Ecto neural progenitor cell (in vitro differentiated cells): Measurements from ENCODE around the gene S1PR2.
A peak's percentile ranks its signal among the peaks of the same experiment; 100 is the strongest.
"Not testable (repeated sequence)": the region's sequence is repeated elsewhere in the genome, so short reads cannot be mapped to it uniquely, and the experiment has no call there.

Experiments
- DNase-seq: peaks from one replicate; pipeline ENCODE4 v3.0.0-alpha.2; 2018; ENCODE audit warnings: low spot score

Gene S1PR2

GRCh38 chr19:10224337-10224736 is 6.8 kb downstream of the S1PR2 start:
- no peak for DNase-seq

DNA sequence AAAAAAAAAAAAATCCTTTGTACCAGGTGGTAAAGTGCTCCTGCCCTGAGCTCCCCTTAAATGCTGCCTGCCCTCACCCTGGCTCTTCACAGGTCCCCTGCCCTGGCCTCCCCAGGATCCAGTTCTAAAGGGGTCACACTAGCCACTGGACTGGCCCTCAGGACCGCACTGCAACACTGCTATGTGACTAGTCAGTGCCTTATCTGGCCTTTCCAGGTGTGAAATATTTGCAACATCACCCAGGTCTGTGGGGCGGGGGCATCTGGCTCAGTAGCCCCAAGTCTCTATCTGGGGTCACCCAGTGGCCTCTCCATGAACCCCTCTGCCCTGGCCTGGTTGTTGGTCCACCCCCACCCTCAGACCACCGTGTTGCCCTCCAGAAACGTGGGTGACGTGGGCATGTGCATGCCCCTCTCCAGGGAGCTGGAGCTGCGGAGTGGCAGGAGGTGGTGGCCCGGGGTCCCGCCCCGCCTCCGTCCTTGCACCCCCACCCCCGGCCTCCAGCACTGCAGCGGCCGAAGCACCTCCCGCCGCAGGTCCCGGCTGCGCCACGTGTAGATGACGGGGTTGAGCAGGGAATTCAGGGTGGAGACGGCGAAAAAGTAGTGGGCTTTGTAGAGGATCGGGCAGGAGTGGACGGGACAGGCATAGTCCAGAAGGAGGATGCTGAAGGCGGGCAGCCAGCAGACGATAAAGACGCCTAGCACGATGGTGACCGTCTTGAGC is 7.5 kb downstream of the S1PR2 start:
- no peak for DNase-seq

DNA sequence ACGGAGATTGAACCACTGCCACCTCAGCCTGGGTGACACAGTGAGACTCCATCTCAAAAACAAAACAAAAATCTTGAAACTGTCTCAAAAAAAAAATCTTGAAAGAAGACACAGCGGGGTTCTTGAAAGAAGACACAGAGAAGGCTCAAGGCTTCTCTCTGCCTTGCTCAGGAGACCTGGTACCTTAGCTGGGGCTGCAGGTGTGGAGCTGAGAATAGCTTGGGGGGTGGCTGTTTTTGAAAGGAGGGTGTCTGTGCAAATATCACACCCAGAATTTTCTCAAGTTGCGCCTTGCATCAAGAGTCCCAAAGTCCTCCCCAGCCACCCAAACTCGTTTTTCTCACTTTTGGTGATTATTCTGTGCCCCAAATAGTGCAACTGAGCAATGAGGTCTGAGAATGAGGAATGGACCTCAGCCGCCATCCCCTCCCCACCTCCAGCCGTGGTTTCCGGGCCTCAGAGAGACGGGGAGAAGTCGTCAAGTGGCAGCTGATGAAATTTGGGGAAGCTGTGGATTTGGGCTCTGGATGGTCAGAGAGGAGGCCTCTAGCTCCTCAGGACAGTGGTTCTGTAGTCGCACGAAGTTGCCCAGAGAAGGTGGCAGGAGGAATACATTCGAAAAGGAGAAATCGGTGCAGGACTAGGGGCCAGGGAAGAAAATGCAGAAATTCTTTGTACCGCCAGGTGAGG is 8.8 kb downstream of the S1PR2 start:
- no peak for DNase-seq

DNA sequence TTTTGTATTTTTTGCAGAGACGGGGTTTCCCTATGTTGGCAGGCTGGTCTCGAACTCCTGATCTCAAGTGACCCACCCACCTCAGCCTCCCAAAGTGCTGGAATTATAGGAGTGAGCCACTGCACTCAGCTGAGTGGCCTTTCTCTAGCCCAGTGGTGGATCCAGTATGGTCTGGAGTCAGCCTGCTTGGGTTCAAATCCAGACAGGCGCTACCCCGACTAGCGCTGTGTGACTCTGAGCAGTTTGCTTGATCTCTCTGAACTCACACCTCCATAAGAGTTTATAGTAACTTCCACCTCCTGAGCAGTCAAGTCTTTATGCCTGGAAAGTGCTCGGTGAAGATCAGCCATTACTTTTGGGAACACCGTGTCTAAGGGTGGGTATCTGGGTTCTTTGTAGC is 10.4 kb downstream of the S1PR2 start:
- no peak for DNase-seq

- no peak for DNase-seq
Observed at GRCh38 chr19:10219678-10220077, 11.5 kb downstream of the S1PR2 start.

DNA sequence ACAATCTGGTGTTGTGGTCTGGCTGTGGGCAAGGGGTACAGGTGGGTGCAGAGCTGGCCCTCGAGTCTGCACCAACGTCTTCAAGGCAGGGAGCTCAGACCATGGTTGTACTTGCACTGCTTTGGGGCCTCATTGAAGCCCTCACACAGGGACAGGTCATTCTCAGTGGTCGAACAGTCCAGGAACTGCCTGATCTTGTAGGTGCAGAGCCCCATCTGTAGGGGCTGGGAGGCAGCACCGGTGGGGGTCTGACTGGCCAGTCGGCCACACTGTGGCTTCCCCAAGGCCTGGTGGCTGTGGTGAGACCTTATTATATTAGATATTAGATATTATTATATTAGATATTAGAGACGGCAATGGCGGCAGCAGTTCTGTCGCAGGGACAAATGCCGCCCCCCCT is 14.0 kb downstream of the S1PR2 start:
- no peak for DNase-seq

- no peak for DNase-seq
Observed at GRCh38 chr19:10214784-10215183, 16.3 kb downstream of the S1PR2 start.

DNA sequence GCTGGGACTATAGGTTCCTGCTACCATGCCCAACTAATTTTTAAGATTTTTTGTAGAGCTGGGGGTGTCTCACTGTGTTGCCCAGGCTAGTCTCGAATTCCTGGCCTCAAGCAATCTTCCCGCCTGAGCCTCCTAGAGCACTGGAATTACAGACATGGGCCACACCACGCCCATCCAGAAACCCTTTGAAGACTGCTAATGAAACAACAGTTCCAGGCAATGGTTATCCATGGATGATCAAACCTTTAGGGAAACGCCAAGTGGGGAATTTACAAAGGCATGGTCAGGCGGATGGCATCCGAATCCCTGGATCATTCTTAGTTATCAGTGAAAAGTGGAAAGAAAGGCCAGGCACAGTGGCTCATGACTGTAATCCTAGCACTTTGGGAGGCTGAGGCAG is 19.4 kb downstream of the S1PR2 start:
- DNase-seq: no peak

DNA sequence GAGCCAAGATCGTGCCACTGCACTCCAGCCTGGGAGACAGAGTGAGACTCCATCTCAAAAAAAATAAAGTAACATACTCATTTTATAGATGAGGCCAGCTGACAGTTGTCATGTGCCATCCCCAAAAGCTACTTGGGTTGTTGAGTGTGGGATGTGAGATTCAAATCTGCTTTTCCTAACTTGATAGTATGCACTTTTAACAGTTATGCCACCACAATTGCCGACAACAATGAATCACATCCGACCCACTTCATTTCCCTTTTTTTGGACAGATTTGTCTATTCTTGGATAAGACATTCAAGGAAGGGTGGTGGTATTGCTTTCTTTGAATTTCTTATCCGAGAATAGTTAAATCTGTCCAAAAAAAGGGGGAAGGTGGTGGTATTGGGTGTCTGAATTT is 20.1 kb downstream of the S1PR2 start:
- DNase-seq: no peak

DNA sequence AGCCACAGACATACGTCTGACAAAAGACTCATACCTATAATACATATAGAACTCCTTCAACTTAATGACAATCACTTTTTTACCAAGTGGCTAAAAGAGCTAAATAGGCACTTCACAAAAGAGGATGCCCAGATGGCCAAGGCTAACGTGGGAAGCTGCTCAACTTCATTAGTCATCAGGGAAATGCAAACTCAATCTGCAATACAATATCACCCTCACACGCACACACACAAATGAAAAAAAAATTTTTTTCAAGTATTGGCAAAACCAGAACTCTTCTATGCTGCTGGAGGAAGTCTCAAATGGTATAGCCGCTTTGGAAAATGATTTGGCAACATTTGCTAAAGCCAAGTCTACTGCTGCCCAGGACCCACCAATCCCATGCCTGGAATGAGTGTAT is 21.8 kb downstream of the S1PR2 start:
- no peak for DNase-seq

- DNase-seq: no peak
Observed at GRCh38 chr19:10207026-10207425, 24.1 kb downstream of the S1PR2 start.

GRCh38 chr19:10206226-10206885 is 24.8 kb downstream of the S1PR2 start:
- no peak for DNase-seq

GRCh38 chr19:10205636-10206035 is 25.5 kb downstream of the S1PR2 start:
- DNase-seq: no peak

- no peak for DNase-seq
Observed at GRCh38 chr19:10203686-10204085, 27.4 kb downstream of the S1PR2 start.

- no peak for DNase-seq
Observed at GRCh38 chr19:10201176-10201575, 30.0 kb downstream of the S1PR2 start.

DNA sequence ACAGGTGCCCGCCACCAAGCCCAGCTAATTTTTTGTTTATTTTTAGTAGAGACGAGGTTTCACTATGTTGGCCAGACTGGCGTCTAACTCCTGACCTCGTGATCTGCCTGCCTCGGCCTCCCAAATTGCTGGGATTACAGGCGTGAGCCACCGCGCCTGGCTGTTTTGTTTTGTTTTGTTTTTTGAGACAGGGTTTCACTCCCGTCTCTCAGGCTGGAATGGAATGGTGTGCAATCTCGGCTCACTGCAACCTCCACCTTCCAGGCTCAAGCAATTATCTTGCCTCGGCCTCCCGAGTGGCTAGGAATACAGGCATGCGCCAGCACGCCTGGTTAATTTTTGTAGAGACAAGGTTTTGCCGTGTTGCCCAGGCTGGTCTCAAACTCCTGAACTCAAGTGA is 31.0 kb downstream of the S1PR2 start:
- DNase-seq: not testable (repeated sequence)

GRCh38 chr19:10198889-10199644 is 32.1 kb downstream of the S1PR2 start:
- not testable (repeated sequence) for DNase-seq

GRCh38 chr19:10195199-10195519 is 36.0 kb downstream of the S1PR2 start:
- DNase-seq: no peak

DNA sequence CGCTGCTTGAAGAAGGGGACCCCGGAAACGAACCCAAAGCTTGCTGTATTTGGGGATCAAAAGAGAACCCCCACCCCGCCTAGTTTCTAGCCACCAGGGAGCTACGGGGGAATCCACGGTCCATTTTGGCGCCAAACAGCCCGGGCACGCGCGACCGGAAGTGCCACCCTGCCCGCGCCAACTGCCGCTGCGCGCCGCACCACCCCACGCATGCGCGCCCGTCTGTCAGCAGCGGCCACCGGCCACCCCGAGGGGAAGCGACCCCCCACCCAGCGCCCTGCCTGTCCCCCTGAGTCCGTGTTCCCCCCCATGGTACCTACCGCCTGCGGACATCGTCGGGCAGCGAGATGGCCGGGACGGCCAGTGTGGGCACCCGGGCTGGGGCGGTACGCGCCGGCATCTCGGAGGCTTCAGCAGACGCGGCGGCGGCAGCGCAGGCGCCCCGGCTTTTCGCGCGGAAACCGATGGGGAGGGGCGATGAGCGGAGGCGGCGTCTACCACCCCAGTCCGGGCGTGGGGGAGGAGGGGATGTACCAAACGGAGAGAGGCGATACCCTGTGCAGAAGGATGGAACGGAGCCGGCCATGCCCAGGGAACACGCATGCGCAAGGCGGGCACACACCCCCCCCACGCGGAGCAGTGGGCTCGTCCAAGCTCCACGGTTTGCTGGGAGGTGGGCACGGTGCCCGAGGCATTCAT is 36.5 kb downstream of the S1PR2 start, which contains the start of gene DNMT1:
Gene DNMT1, minus strand, starts transcription at position 454 of the 699 bp plus-strand sequence. Its CDS starts 54 bp downstream, at position 400.
- DNase-seq: peak; percentile 98

DNA sequence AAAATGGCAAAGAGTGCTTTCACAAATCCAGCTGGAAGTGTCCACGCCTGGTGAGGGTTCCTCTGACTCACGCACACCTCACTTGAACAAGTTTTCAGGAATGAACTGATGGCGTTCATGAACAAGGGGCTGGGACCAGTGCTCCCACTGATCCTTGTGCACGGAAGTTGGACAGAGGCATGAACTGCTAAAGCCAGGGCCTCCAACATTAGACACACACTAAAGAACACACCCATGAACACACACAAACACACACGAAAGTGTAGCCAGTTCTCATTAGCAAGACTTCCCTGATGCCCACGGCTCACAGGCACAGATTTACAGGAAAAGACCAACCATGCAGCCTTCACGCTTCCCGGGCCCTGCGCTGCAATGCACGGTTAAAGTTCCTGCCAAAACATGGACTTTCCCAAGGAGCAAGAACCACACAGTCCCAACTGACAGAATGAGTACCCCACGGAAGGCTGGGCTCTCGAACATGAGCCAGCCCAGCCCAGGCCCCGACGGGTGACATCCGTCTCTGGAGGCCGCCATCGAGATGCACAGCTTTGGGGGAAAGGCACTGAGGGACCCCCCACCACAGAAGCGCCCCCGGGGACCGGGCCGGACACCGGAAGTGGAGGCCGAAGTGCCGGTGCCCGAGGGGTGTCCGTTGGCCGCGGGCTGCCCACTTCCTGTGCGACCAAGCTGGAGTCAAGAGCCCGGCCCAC is 37.2 kb downstream of the S1PR2 start:
- no peak for DNase-seq

GRCh38 chr19:10192922-10193321 is 38.2 kb downstream of the S1PR2 start:
- no peak for DNase-seq
